IMR-90 (cell line): ENCODE data around the gene KITLG. TPM values are rescaled to one million over a fixed set of nuclear protein-coding genes. Genes with fewer than 3 reads are reported as not detected.

Experiments
- ATAC-seq: fragments of 200-7000 bp; cut with Tn5 transposase; 2 replicates; pipeline ENCODE4 v1.9.1; 2020; ENCODE audit warnings: low read depth, mild to moderate bottlenecking, moderate library complexity
- BruUV-seq: library from RNA; stranded (reverse); fragments of 400-500 nt; replicated peaks from 2 replicates; lab custom pipeline; 2021; lab: Mats Ljungman, UMichigan
- CTCF ChIA-PET: fragments of 300-600 bp; formaldehyde crosslinking; extraction: SDS; loops from one replicate; lab custom pipeline; 2021; ENCODE audit warnings: antibody characterized with exemption; lab: Yijun Ruan, JAX
- POLR2A ChIA-PET: fragments of 300-600 bp; sonication (Branson Sonifier 250); formaldehyde crosslinking; loops from one replicate; lab custom pipeline; 2022; ENCODE audit warnings: antibody characterized with exemption; ENCODE audit not compliant: unreplicated experiment; lab: Charles Lee
- DNase-seq: peaks from one replicate; pipeline ENCODE4 v3.0.0; 2013
- H2AFZ ChIP-seq: replicated peaks from 2 replicates; pipeline ENCODE3; 2013; ENCODE audit warnings: low read length, mild to moderate bottlenecking; ENCODE audit not compliant: poor library complexity
- H2AK5ac ChIP-seq: 2 replicates; pipeline ENCODE4 v1.6.1; 2013; ENCODE audit warnings: low read depth, low read length, inconsistent platforms
- H2AK9ac ChIP-seq: replicated peaks from 2 replicates; pipeline ENCODE3; 2013; ENCODE audit warnings: mild to moderate bottlenecking, low read depth, low read length, moderate library complexity; ENCODE audit not compliant: poor library complexity
- H2BK120ac ChIP-seq: 2 replicates; pipeline ENCODE4 v1.6.1; 2013; ENCODE audit warnings: low read depth, low read length, inconsistent platforms
- H2BK15ac ChIP-seq: 3 replicates; pipeline ENCODE4 v1.6.1; 2013; ENCODE audit warnings: low read depth, low read length, inconsistent platforms
- H2BK20ac ChIP-seq: 2 replicates; pipeline ENCODE4 v1.6.1; 2013; ENCODE audit warnings: low read depth, mild to moderate bottlenecking, inconsistent platforms, low read length, moderate library complexity
- H2BK5ac ChIP-seq: 2 replicates; pipeline ENCODE4 v1.6.1; 2013; ENCODE audit warnings: mild to moderate bottlenecking, low read depth, low read length, inconsistent platforms; ENCODE audit not compliant: poor library complexity, severe bottlenecking
- H3K14ac ChIP-seq: replicated peaks from 2 replicates; pipeline ENCODE4 v1.6.1; 2013; ENCODE audit warnings: low read depth, low read length, inconsistent platforms
- H3K18ac ChIP-seq: 2 replicates; pipeline ENCODE4 v1.6.1; 2013; ENCODE audit warnings: low read depth, low read length, control low read depth
- H3K23ac ChIP-seq: 2 replicates; pipeline ENCODE4 v1.6.1; 2013; ENCODE audit warnings: low read depth, low read length, inconsistent platforms
- H3K27ac ChIP-seq: 2 replicates; pipeline ENCODE4 v1.5.1; 2013; ENCODE audit warnings: mild to moderate bottlenecking, control low read depth, low read length; ENCODE audit not compliant: insufficient read depth
- H3K27me3 ChIP-seq: 2 replicates; pipeline ENCODE4 v1.6.1; 2013; ENCODE audit warnings: low read length; ENCODE audit not compliant: control insufficient read depth, insufficient read depth
- H3K36me3 ChIP-seq: 2 replicates; pipeline ENCODE4 v1.6.1; 2013; ENCODE audit warnings: low read length, mixed read lengths; ENCODE audit not compliant: control insufficient read depth, insufficient read depth
- H3K4ac ChIP-seq: 2 replicates; pipeline ENCODE4 v1.6.1; 2013; ENCODE audit warnings: low read depth, low read length, inconsistent platforms
- H3K4me1 ChIP-seq: 2 replicates; pipeline ENCODE4 v1.6.1; 2013; ENCODE audit warnings: low read length, mixed read lengths; ENCODE audit not compliant: control insufficient read depth, insufficient read depth
- H3K4me2 ChIP-seq: 2 replicates; pipeline ENCODE4 v1.6.1; 2013; ENCODE audit warnings: low read depth, mild to moderate bottlenecking, control low read depth, low read length, moderate library complexity
- H3K4me3 ChIP-seq: 2 replicates; pipeline ENCODE4 v1.5.1; 2013; ENCODE audit warnings: low read depth, mild to moderate bottlenecking, control low read depth, low read length, moderate library complexity; ENCODE audit not compliant: insufficient read depth
- H3K56ac ChIP-seq: 2 replicates; pipeline ENCODE4 v1.6.1; 2013; ENCODE audit warnings: low read length, inconsistent platforms; ENCODE audit not compliant: insufficient read depth; ENCODE audit errors: extremely low read depth
- H3K79me1 ChIP-seq, 2 experiments: 2 replicates each; pipeline ENCODE4 v1.6.1; 2013; ENCODE audit warnings: low read length in 2 of 2, inconsistent platforms in 1 of 2, low read depth in 1 of 2
- H3K9ac ChIP-seq: 2 replicates; pipeline ENCODE4 v1.6.1; 2013; ENCODE audit warnings: low read depth, low read length, control low read depth
- H3K9me1 ChIP-seq: 2 replicates; pipeline ENCODE4 v1.6.1; 2013; ENCODE audit warnings: low read length, inconsistent platforms; ENCODE audit not compliant: insufficient read depth
- H3K9me3 ChIP-seq: 2 replicates; pipeline ENCODE4 v1.6.1; 2013; ENCODE audit warnings: low read length; ENCODE audit not compliant: control insufficient read depth, insufficient read depth
- H4K20me1 ChIP-seq: 2 replicates; pipeline ENCODE4 v1.6.1; 2013; ENCODE audit warnings: low read length, inconsistent platforms; ENCODE audit not compliant: insufficient read depth
- H4K5ac ChIP-seq: 2 replicates; pipeline ENCODE4 v1.6.1; 2013; ENCODE audit warnings: mild to moderate bottlenecking, low read depth, low read length, control low read depth
- H4K8ac ChIP-seq, 2 experiments: 2 replicates each; pipeline ENCODE4 v1.6.1; 2013; ENCODE audit warnings: low read depth in 2 of 2, low read length in 2 of 2, control low read depth in 1 of 2, inconsistent platforms in 1 of 2
- H4K91ac ChIP-seq: 2 replicates; pipeline ENCODE4 v1.6.1; 2013; ENCODE audit warnings: low read depth, low read length, inconsistent platforms; ENCODE audit not compliant: insufficient read depth
- CEBPB ChIP-seq: IDR thresholded peaks from 2 replicates; pipeline ENCODE4 v1.6.1; 2012; ENCODE audit warnings: low read depth, low read length, improper control_type of control experiment
- NFE2L2 ChIP-seq: fragments of 150-350 bp; IDR thresholded peaks from 2 replicates; pipeline ENCODE4 v1.6.1; 2016; ENCODE audit warnings: low read depth, mild to moderate bottlenecking, low read length
- WGBS, 2 experiments: methylation state at CpG; one replicate each; pipeline versions ENCODE4 v1.1.5 to v1.1.7; 2013; ENCODE audit warnings: missing lambda C conversion rate in 2 of 2; ENCODE audit not compliant: insufficient read length in 1 of 2; ENCODE audit errors: extremely low coverage in 2 of 2; 5-methylcytosine and 5-hydroxymethylcytosine counted together
- dilution Hi-C: fragments of 300-500 bp; cut with HindIII; formaldehyde crosslinking; loops from one replicate; pipeline ENCODE4 v1.14.3; 2018; ENCODE audit warnings: low sequenced_read_pairs; ENCODE audit not compliant: unreplicated experiment
- in situ Hi-C: fragments of 300-500 bp; cut with MboI; formaldehyde crosslinking; loops from 3 replicates; pipeline ENCODE4 v1.14.3; 2019; ENCODE audit warnings: low sequenced_read_pairs, inconsistent platforms, mixed read lengths
- intact Hi-C: fragments of 100-400 bp; cut with micrococcal nuclease; formaldehyde crosslinking; loops from 2 replicates; pipeline ENCODE4 v1.10.0; 2022
- polyA plus RNA-seq, 3 experiments: library from polyadenylated mRNA; depleted of rRNA; stranded (reverse); fragments of >200 nt; gene quantifications; 2 replicates each; pipeline ENCODE4 v1.2.3, GENCODE V29; 2012; ENCODE audit warnings: low replicate concordance in 1 of 3
- total RNA-seq: library from RNA; depleted of rRNA; stranded (reverse); fragments of >200 nt; gene quantifications from 2 replicates; pipeline ENCODE4 v1.2.3, GENCODE V29; 2012

The KITLG gene
- total and polyA plus RNA-seq, 2 of the 4 experiments (the other 2 are of a cell fraction), result 14.5 to 87.5 TPM

- H2AK5ac ChIP-seq, result no peak overlapping the region
- no peak overlapping the region for H4K8ac ChIP-seq
- no peak overlapping the region for H3K56ac ChIP-seq
- no peak for TF ChIP-seq NFE2L2
- no peak for TF ChIP-seq CEBPB
- DNase-seq (no peak), ATAC-seq (no peak)
- H3K14ac ChIP-seq, result no peak overlapping the region
- no peak overlapping the region for H4K5ac ChIP-seq
- H3K27ac ChIP-seq, result no peak overlapping the region
- no peak overlapping the region for H3K18ac ChIP-seq
- intact Hi-C loops (no loop called here), in situ Hi-C loops (no loop called here), dilution Hi-C loops (no loop called here)
- no peak overlapping the region for H3K9ac ChIP-seq
- no peak overlapping the region for H3K4me3 ChIP-seq
- no peak overlapping the region for H3K4me2 ChIP-seq
- H3K4me1 ChIP-seq, result no peaks in the 10 kb centered on the region
- H2BK20ac ChIP-seq, result no peak overlapping the region
- no peak overlapping the region for H2AFZ ChIP-seq
- H4K20me1 ChIP-seq, result no peaks in the 10 kb centered on the region
- no peak overlapping the region for H3K23ac ChIP-seq
- no CpG with 5 or more reads among the region's 1 CpG for WGBS, 2 experiments
- H2BK5ac ChIP-seq, result no peak overlapping the region
- no peaks in the 10 kb centered on the region for H3K9me3 ChIP-seq
- no peaks in the 10 kb centered on the region for H3K27me3 ChIP-seq
- BruUV-seq, result no TSS peak
- POLR2A ChIA-PET, result no interaction called here
- H2BK120ac ChIP-seq, result no peak overlapping the region
- H3K79me1 ChIP-seq, result no peaks in the 10 kb centered on the region
- no peak overlapping the region for H3K4ac ChIP-seq
- no peak overlapping the region for H4K91ac ChIP-seq
- no peak overlapping the region for H2AK9ac ChIP-seq
- H3K9me1 ChIP-seq, result no peaks in the 10 kb centered on the region
- no peaks in the 10 kb centered on the region for H3K36me3 ChIP-seq
- CTCF ChIA-PET, result no interaction called here
- H2BK15ac ChIP-seq, result no peak overlapping the region
Observed at GRCh38 chr12:88458327-88458726, 121.9 kb downstream of the KITLG start.
